K562 (cell line): ENCODE data around the gene FAF2. TPM values are rescaled to one million over a fixed set of nuclear protein-coding genes. Genes with fewer than 3 reads are reported as not detected.

Source experiments
- DEAF1 ChIP-seq: fragments of 450-650 bp; formaldehyde crosslinking; IDR thresholded peaks from 2 replicates; pipeline ENCODE4 v1.4.0; 2020; ENCODE audit warnings: mild to moderate bottlenecking, moderate library complexity
- FOXK1 ChIP-seq: sonication (generic); formaldehyde crosslinking; IDR thresholded peaks from 2 replicates; pipeline ENCODE4 v1.8.0; 2022; ENCODE audit warnings: missing genetic modification reagents, mild to moderate bottlenecking, borderline replicate concordance
- HDAC2 ChIP-seq: fragments of 450-650 bp; IDR thresholded peaks from 2 replicates; pipeline ENCODE4 v1.6.1; 2016; ENCODE audit warnings: mild to moderate bottlenecking
- HNRNPH1 ChIP-seq: fragments of 200-400 bp; formaldehyde crosslinking; optimal IDR thresholded peaks from 2 replicates; pipeline ENCODE3; 2017; ENCODE audit warnings: low read depth, mild to moderate bottlenecking, low read length, moderate library complexity
- IRF1 ChIP-seq: sonication (generic); formaldehyde crosslinking; IDR thresholded peaks from 2 replicates; pipeline ENCODE4 v1.8.0; 2022; ENCODE audit warnings: missing genetic modification reagents, mild to moderate bottlenecking, borderline replicate concordance
- MAFG ChIP-seq: fragments of 450-650 bp; conservative IDR thresholded peaks from 2 replicates; pipeline ENCODE4 v1.6.1; 2016; ENCODE audit warnings: missing genetic modification characterization, missing compliant biosample characterization
- SREBF1 ChIP-seq: fragments of 150-350 bp; IDR thresholded peaks from 2 replicates; pipeline ENCODE4 v1.6.1; 2014; ENCODE audit warnings: antibody characterized with exemption, low read depth, low read length, borderline replicate concordance
- STAT6 ChIP-seq: sonication (generic); formaldehyde crosslinking; IDR thresholded peaks from 2 replicates; pipeline ENCODE4 v1.8.1; 2023; ENCODE audit warnings: mild to moderate bottlenecking, missing genetic modification reagents
- TFAM ChIP-seq: fragments of 250-450 bp; sonication (Bioruptor Pico); conservative IDR thresholded peaks from 2 replicates; pipeline ENCODE4 v1.5.0; 2021; ENCODE audit warnings: mild to moderate bottlenecking, moderate library complexity
- ZBTB43 ChIP-seq: sonication (generic); formaldehyde crosslinking; IDR thresholded peaks from 2 replicates; pipeline ENCODE4 v1.8.0; 2023; ENCODE audit warnings: mild to moderate bottlenecking, missing genetic modification reagents
- ZBTB7A ChIP-seq: IDR thresholded peaks from 2 replicates; pipeline ENCODE4 v1.6.1; 2011; ENCODE audit warnings: low read depth, mild to moderate bottlenecking, low read length, moderate library complexity, borderline replicate concordance; ENCODE audit not compliant: control insufficient read depth
- ZC3H8 ChIP-seq: fragments of 450-650 bp; IDR thresholded peaks from 2 replicates; pipeline ENCODE4 v1.6.1; 2017
- ZNF23 ChIP-seq: fragments of 250-450 bp; sonication (Bioruptor Pico); IDR thresholded peaks from 2 replicates; pipeline ENCODE4 v1.4.0; 2020; ENCODE audit warnings: mild to moderate bottlenecking
- ZNF347 ChIP-seq: fragments of 450-650 bp; formaldehyde crosslinking; IDR thresholded peaks from 2 replicates; pipeline ENCODE4 v1.4.0; 2020; ENCODE audit warnings: low read depth, mild to moderate bottlenecking, moderate library complexity
- polyA plus RNA-seq, 8 experiments: library from polyadenylated mRNA; depleted of rRNA in 4 of 8; stranded (reverse) in 5 of 8; unstranded in 3 of 8; fragments of >200 nt; fragmentation: Nextera tagmentation in 2 of 8; fragmentation: Illumina TruSeq in 1 of 8; extraction: Ambion mirVana in 2 of 8; extraction: Trizol in 1 of 8; gene quantifications; 2 replicates each; pipeline versions ENCODE4 v1.2.1 to v1.2.3, GENCODE V29; 2011 to 2014; ENCODE audit warnings: inconsistent platforms in 1 of 8, missing spikeins in 1 of 8
- total RNA-seq, 7 experiments: library from RNA; depleted of rRNA in 6 of 7; stranded (reverse); fragments of >200 nt in 6 of 7; fragmentation: Illumina TruSeq in 2 of 7; extraction: Trizol in 2 of 7; gene quantifications; 2 replicates each; pipeline versions ENCODE4 v1.2.1 to v1.2.3, GENCODE V29; 2011 to 2021; ENCODE audit warnings: low replicate concordance in 1 of 7
- TF ChIP-seq, protein P1 (sequence below), 2 experiments: fragments of 450-650 bp in 1 of 2; sonication (generic) in 1 of 2; formaldehyde crosslinking; conservative IDR thresholded peaks; 2 replicates each; pipeline versions ENCODE4 v1.4.0 to v1.8.1; 2020 to 2022; ENCODE audit warnings: mild to moderate bottlenecking in 1 of 2, missing genetic modification reagents in 1 of 2
- TF ChIP-seq, protein P2 (sequence below): fragments of 250-450 bp; sonication (Bioruptor Pico); IDR thresholded peaks from 2 replicates; pipeline ENCODE4 v1.5.0; 2021
- TF ChIP-seq, protein P3 (sequence below): fragments of 450-650 bp; IDR thresholded peaks from 2 replicates; pipeline ENCODE4 v1.6.1; 2016; ENCODE audit warnings: antibody characterized with exemption

The FAF2 gene
- total and polyA plus RNA-seq, 9 of the 15 experiments (the other 6 are each of a cell fraction or from before 2014, with no cell fraction given): 25.0 to 44.6 (median 36.1) TPM

DNA sequence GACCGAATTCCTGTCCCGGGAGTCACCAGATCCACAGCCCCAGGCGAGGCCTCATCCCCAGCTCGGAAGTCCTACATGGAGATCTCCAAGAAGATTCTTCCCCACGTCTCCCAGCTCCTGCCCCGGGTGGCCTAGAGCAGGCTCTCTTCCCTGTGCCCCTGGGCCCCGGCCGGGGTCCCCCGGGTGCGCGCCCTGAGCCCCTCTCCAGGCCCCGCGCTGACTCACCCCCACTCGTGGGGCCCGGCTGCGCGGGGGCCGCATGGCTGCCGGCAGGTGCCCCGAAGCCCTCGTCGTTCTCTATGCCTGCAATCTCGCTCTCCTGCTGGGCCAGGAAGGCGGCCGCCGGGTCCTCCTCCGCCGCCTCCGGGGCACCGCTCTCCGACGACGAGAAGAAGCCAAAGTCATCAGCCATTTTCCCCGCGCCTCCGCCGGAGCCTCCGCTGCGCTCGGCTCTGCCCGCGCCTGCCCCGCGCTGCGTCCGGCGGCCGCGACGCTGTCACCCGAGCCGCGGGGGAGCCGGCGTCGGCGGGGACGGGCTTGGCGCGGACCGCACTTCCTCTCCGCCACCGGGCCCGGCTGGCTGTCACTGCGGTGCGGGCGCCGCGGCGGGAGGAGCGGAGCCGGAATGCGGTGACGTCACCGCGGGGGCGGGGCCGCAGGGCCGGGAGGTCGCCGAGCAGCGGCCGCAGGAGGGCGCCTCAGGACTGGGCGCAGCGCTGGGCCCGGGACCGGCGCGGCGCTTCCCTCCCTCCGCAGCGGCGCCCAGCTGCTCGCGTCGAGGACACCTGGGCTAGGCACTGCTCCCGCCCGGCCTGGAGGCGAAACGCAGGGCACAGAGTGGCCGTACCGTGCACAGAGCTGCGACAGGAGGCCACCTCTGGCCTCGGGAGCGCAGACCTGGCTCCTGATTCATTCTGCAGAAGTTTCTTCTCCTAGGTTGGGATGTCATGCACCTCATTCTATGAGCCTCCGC is 31.9 kb upstream of the FAF2 start, which contains the start of gene CLTB (continued):
- no peak for TF ChIP-seq ZNF347 (CRISPR knock-in tag)
- TF ChIP-seq, protein P1, sequence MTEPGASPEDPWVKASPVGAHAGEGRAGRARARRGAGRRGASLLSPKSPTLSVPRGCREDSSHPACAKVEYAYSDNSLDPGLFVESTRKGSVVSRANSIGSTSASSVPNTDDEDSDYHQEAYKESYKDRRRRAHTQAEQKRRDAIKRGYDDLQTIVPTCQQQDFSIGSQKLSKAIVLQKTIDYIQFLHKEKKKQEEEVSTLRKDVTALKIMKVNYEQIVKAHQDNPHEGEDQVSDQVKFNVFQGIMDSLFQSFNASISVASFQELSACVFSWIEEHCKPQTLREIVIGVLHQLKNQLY (CRISPR knock-in tag; conservative IDR thresholded peaks at IDR 0.05): no peak
- no peak for TF ChIP-seq ZC3H8
- TF ChIP-seq SREBF1: no peak
- TF ChIP-seq HNRNPH1: no peak
- TF ChIP-seq HDAC2: no peak
- TF ChIP-seq FOXK1 (CRISPR knock-in tag): no peak
- no peak for TF ChIP-seq TFAM (CRISPR knock-in tag)
- no peak for TF ChIP-seq MAFG (tag)
- TF ChIP-seq, protein P2, sequence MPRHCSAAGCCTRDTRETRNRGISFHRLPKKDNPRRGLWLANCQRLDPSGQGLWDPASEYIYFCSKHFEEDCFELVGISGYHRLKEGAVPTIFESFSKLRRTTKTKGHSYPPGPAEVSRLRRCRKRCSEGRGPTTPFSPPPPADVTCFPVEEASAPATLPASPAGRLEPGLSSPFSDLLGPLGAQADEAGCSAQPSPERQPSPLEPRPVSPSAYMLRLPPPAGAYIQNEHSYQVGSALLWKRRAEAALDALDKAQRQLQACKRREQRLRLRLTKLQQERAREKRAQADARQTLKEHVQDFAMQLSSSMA (CRISPR knock-in tag): no peak
- TF ChIP-seq ZBTB7A: peak; percentile 50; the same call in 1 of the 2 replicates
- TF ChIP-seq ZNF23 (CRISPR knock-in tag): no peak
- TF ChIP-seq DEAF1 (CRISPR knock-in tag): peak; percentile 70
- TF ChIP-seq IRF1: no peak
- TF ChIP-seq, protein P3, sequence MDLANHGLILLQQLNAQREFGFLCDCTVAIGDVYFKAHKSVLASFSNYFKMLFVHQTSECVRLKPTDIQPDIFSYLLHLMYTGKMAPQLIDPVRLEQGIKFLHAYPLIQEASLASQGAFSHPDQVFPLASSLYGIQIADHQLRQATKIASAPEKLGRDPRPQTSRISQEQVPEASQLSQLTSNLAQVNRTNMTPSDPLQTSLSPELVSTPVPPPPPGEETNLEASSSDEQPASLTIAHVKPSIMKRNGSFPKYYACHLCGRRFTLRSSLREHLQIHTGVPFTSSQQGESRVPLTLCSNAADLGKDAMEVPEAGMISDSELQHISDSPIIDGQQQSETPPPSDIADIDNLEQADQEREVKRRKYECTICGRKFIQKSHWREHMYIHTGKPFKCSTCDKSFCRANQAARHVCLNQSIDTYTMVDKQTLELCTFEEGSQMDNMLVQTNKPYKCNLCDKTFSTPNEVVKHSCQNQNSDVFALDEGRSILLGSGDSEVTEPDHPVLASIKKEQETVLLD: no peak
- TF ChIP-seq STAT6 (CRISPR knock-in tag): no peak
- TF ChIP-seq ZBTB43 (CRISPR knock-in tag): no peak
